ENCODE measurements around the gene MARCHF6.
"Not testable (repeated sequence)": the region's sequence is repeated elsewhere in the genome, so short reads cannot be mapped to it uniquely, and the experiment has no call there.

MARCHF6 gene

GRCh38 chr5:10352430-10353240, 860 bp upstream of the MARCHF6 start:
- no peak for DNase-seq

GRCh38 chr5:10354048-10354872, 765 bp downstream of the MARCHF6 start:
- DNase-seq = peak; percentile 28

- no peak for DNase-seq
Measured at GRCh38 chr5:10355071-10355889, 1.8 kb downstream of the MARCHF6 start.

GRCh38 chr5:10358999-10359398, 5.5 kb downstream of the MARCHF6 start:
- DNase-seq = no peak

- no peak for DNase-seq
Measured at GRCh38 chr5:10360686-10361085, 7.2 kb downstream of the MARCHF6 start.

- no peak for DNase-seq
Measured at GRCh38 chr5:10363519-10364185, 10.2 kb downstream of the MARCHF6 start.

- DNase-seq = no peak
Measured at GRCh38 chr5:10364186-10364689, 10.7 kb downstream of the MARCHF6 start.

GRCh38 chr5:10365782-10366181, 12.3 kb downstream of the MARCHF6 start:
- DNase-seq = no peak

GRCh38 chr5:10366310-10367272, 13.1 kb downstream of the MARCHF6 start:
- no peak for DNase-seq

GRCh38 chr5:10367579-10367978, 14.1 kb downstream of the MARCHF6 start:
- no peak for DNase-seq

- DNase-seq = no peak
Measured at GRCh38 chr5:10370931-10371330, 17.4 kb downstream of the MARCHF6 start.

- DNase-seq = not testable (repeated sequence)
Measured at GRCh38 chr5:10371369-10371768, 17.9 kb downstream of the MARCHF6 start.

GRCh38 chr5:10372726-10373709, 19.5 kb downstream of the MARCHF6 start:
- DNase-seq = no peak

GRCh38 chr5:10374046-10375022, 20.8 kb downstream of the MARCHF6 start:
- no peak for DNase-seq

- not testable (repeated sequence) for DNase-seq
Measured at GRCh38 chr5:10375146-10375545, 21.7 kb downstream of the MARCHF6 start.

- no peak for DNase-seq
Measured at GRCh38 chr5:10376544-10376943, 23.0 kb downstream of the MARCHF6 start.

- DNase-seq = no peak
Measured at GRCh38 chr5:10377081-10377480, 23.6 kb downstream of the MARCHF6 start.

- DNase-seq = no peak
Measured at GRCh38 chr5:10381803-10382202, 28.3 kb downstream of the MARCHF6 start.

GRCh38 chr5:10384483-10384882, 31.0 kb downstream of the MARCHF6 start:
- DNase-seq = no peak
